HG03460 (cell line): Measurements from ENCODE around the gene RBM33.
A peak's percentile ranks its signal among the peaks of the same experiment; 100 is the strongest.
"Not testable (repeated sequence)": the region's sequence is repeated elsewhere in the genome, so short reads cannot be mapped to it uniquely, and the experiment has no call there.

Source experiments
- ATAC-seq: cut with Tn5 transposase; IDR thresholded peaks from one replicate; pipeline ENCODE4 v1.9.1; 2021; ENCODE audit not compliant: unreplicated experiment

RBM33 gene

GRCh38 chr7:155688237-155688636 lies 43.8 kb downstream of the RBM33 start:
- not testable (repeated sequence) for ATAC-seq

GRCh38 chr7:155690655-155691054 lies 46.2 kb downstream of the RBM33 start:
- ATAC-seq, result not testable (repeated sequence)

GRCh38 chr7:155692317-155692716 lies 47.9 kb downstream of the RBM33 start:
- peak; percentile 61 for ATAC-seq

- no peak for ATAC-seq
Observed at GRCh38 chr7:155693826-155694225, 49.4 kb downstream of the RBM33 start.

- ATAC-seq, result no peak
Observed at GRCh38 chr7:155694851-155695250, 50.4 kb downstream of the RBM33 start.

GRCh38 chr7:155696747-155697146 lies 52.3 kb downstream of the RBM33 start:
- no peak for ATAC-seq

- no peak for ATAC-seq
Observed at GRCh38 chr7:155698633-155699032, 54.2 kb downstream of the RBM33 start.

- ATAC-seq, result no peak
Observed at GRCh38 chr7:155699180-155699579, 54.7 kb downstream of the RBM33 start.

GRCh38 chr7:155700847-155701246 lies 56.4 kb downstream of the RBM33 start:
- no peak for ATAC-seq

GRCh38 chr7:155701972-155702544 lies 57.6 kb downstream of the RBM33 start:
- no peak for ATAC-seq

- no peak for ATAC-seq
Observed at GRCh38 chr7:155702616-155703015, 58.2 kb downstream of the RBM33 start.

- ATAC-seq, result no peak
Observed at GRCh38 chr7:155705623-155706360, 61.3 kb downstream of the RBM33 start.

- no peak for ATAC-seq
Observed at GRCh38 chr7:155706376-155706775, 61.9 kb downstream of the RBM33 start.

- peak; percentile 53 for ATAC-seq
Observed at GRCh38 chr7:155709453-155709852, 65.0 kb downstream of the RBM33 start.

- no peak for ATAC-seq
Observed at GRCh38 chr7:155710031-155710430, 65.6 kb downstream of the RBM33 start.

- peak; percentile 73 for ATAC-seq
Observed at GRCh38 chr7:155710530-155710929, 66.1 kb downstream of the RBM33 start.

GRCh38 chr7:155711081-155711480 lies 66.6 kb downstream of the RBM33 start:
- no peak for ATAC-seq

GRCh38 chr7:155713384-155713783 lies 68.9 kb downstream of the RBM33 start:
- no peak for ATAC-seq

GRCh38 chr7:155714702-155715101 lies 70.2 kb downstream of the RBM33 start:
- no peak for ATAC-seq

- ATAC-seq, result no peak
Observed at GRCh38 chr7:155715111-155715805, 70.8 kb downstream of the RBM33 start.

GRCh38 chr7:155717010-155717744 lies 72.7 kb downstream of the RBM33 start:
- no peak for ATAC-seq
